GM12892 (cell line): ENCODE results near the gene NUDT19. TPM values are rescaled to one million over a fixed set of nuclear protein-coding genes. Genes with fewer than 3 reads are reported as not detected.
"Not testable (repeated sequence)": the region's sequence is repeated elsewhere in the genome, so short reads cannot be mapped to it uniquely, and the experiment has no call there.

Experiments
- DNase-seq: peaks from one replicate; pipeline ENCODE4 v3.0.0; 2011; ENCODE audit not compliant: insufficient read length
- FAIRE-seq: peaks from 2 replicates; lab custom pipeline; 2011; peaks lifted over from hg19 to GRCh38; lab: Jason Lieb, UNC
- POLR2A ChIP-seq: IDR thresholded peaks from 2 replicates; pipeline ENCODE4 v1.6.1; 2011; ENCODE audit warnings: low read depth, low read length, control low read depth
- POLR2AphosphoS5 ChIP-seq: IDR thresholded peaks from 2 replicates; pipeline ENCODE4 v1.6.1; 2011; ENCODE audit warnings: low read depth, low read length, control low read depth
- TAF1 ChIP-seq: IDR thresholded peaks from 2 replicates; pipeline ENCODE4 v1.6.1; 2011; ENCODE audit warnings: low read depth, mild to moderate bottlenecking, control low read depth, low read length, borderline replicate concordance
- polyA plus RNA-seq: library from polyadenylated mRNA; unstranded; fragments of >200 nt; gene quantifications from one replicate; pipeline ENCODE4 v1.2.1, GENCODE V29; 2012; ENCODE audit warnings: missing spikeins, inconsistent platforms; ENCODE audit not compliant: missing spikeins

NUDT19 gene
- polyA plus RNA-seq: 13.6 TPM

GRCh38 chr19:32691291-32691951 lies at the start of gene NUDT19:
NUDT19 (plus strand) TSS chr19:32691821; CDS start chr19:32691961, 140 bp downstream.
- peak; percentile 80 for DNase-seq
- TF ChIP-seq POLR2A: peak; percentile 76
- TF ChIP-seq POLR2AphosphoS5: peak; percentile 81
- peak; percentile 60; the same call in 1 of the 2 replicates for TF ChIP-seq TAF1
- FAIRE-seq: peak; percentile 70

GRCh38 chr19:32642771-32643170 lies 48.9 kb upstream of the NUDT19 start:
- no peak for DNase-seq
- FAIRE-seq: no peak
- no peak for TF ChIP-seq POLR2AphosphoS5

GRCh38 chr19:32646556-32646955 lies 45.1 kb upstream of the NUDT19 start:
- DNase-seq (no peak), FAIRE-seq (no peak)
- TF ChIP-seq POLR2AphosphoS5: no peak
- no peak for TF ChIP-seq TAF1
- no peak for TF ChIP-seq POLR2A

DNA sequence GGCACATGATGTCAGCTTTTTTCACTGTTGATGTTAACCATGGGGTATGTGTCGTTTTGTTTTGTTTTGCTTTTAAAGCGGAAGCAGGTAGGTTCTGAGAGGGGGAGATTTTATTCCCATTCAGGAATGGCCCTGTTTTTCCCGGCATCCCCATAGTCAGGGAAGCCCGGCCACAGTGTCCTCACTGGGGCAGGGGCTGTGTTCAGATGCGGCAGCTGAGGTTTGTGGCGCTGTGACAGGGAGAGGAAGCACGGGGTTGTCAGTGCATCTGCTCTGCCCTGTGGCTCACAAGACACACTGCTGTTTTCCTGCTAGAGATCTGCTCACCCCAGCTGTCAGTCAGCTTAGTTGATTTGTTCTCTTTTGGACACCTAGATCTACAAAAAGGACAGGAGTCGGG lies 44.3 kb upstream of the NUDT19 start:
- no peak for TF ChIP-seq POLR2AphosphoS5
- no peak for TF ChIP-seq POLR2A
- no peak for TF ChIP-seq TAF1
- FAIRE-seq: no peak
- no peak for DNase-seq

DNA sequence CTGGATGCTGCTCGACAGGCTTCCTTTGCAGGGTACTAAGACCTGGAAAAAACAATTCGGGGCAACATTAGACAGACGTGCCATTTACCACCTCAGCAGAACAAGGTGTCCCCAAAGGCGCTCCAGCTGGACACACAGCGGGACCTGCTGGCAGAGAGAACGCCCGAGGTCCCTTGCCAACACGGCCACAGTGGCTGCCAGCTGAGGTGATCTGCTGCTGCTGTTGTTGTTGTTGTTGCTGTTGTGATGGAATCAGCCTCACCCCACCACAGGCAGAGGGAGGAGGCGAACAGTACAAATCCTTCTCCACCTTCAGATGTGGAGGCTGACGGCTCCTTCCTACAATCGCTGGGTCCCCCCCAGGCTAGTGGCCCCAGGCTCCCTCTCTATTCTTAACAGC lies 41.9 kb upstream of the NUDT19 start:
- TF ChIP-seq POLR2AphosphoS5 (no peak), TAF1 (no peak), POLR2A (no peak)
- FAIRE-seq (no peak), DNase-seq (no peak)

GRCh38 chr19:32650671-32651070 lies 41.0 kb upstream of the NUDT19 start:
- DNase-seq (no peak), FAIRE-seq (no peak)
- no peak for TF ChIP-seq POLR2A
- TF ChIP-seq POLR2AphosphoS5: no peak
- no peak for TF ChIP-seq TAF1

DNA sequence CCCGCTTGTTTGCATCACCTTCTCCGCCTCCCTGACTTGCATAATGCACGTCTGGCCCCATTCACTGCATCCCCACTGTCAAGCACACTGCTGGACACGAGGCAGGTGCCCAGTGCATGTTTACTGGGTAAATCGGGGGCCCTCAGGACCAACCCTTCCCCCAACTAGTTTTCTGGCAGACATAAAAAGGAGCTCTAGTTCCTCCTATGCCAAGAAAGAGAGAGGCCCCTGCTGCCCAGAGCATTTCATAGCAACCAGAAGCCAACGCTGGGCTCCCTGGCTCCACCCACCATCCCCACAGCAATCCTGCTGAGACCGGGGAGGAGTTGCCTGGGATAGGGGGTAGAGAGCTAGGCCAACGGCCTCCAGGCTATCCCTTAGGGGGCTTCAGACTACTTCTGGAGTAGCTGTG lies 39.9 kb upstream of the NUDT19 start:
- no peak for TF ChIP-seq TAF1
- TF ChIP-seq POLR2A: no peak
- no peak for TF ChIP-seq POLR2AphosphoS5
- no peak for FAIRE-seq
- DNase-seq: no peak

DNA sequence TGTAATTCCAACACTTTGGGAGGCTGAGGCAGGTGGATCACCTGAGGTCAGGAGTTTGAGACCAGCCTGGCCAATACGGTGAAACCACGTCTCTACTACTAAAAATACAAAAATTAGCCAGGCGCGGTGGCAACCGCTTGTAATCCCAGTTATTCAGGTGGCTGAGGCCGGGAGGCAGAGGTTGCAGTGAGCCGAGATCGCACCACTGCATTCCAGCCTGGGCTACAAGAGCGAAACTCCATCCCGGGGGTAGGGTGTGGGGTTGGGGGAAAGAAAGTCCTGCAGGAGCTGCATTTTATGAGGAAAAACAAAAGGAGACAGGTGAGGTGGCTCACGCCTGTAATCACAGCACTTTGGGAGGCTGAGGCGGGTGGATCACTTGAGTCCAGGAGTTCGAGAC lies 39.3 kb upstream of the NUDT19 start:
- not testable (repeated sequence) for FAIRE-seq, DNase-seq

GRCh38 chr19:32652894-32653598 lies 38.6 kb upstream of the NUDT19 start:
- no peak for DNase-seq
- TF ChIP-seq POLR2AphosphoS5 (no peak), POLR2A (no peak), TAF1 (no peak)
- no peak for FAIRE-seq

- DNase-seq (no peak), FAIRE-seq (no peak)
- no peak for TF ChIP-seq POLR2AphosphoS5
- TF ChIP-seq TAF1: no peak
- no peak for TF ChIP-seq POLR2A
Observed at GRCh38 chr19:32653599-32653915, 38.1 kb upstream of the NUDT19 start.

GRCh38 chr19:32656379-32656778 lies 35.2 kb upstream of the NUDT19 start:
- not testable (repeated sequence) for FAIRE-seq, DNase-seq

GRCh38 chr19:32658075-32658474 lies 33.5 kb upstream of the NUDT19 start:
- TF ChIP-seq POLR2A: no peak
- TF ChIP-seq POLR2AphosphoS5: no peak
- no peak for TF ChIP-seq TAF1
- DNase-seq (no peak), FAIRE-seq (no peak)

GRCh38 chr19:32658527-32658926 lies 33.1 kb upstream of the NUDT19 start:
- DNase-seq (no peak), FAIRE-seq (no peak)
- TF ChIP-seq POLR2AphosphoS5 (no peak), TAF1 (no peak), POLR2A (no peak)
